A673 (cell line): ENCODE measurements around the gene LDB2. TPM values are rescaled to one million over a fixed set of nuclear protein-coding genes. Genes with fewer than 3 reads are reported as not detected.

Experiments used
- BruUV-seq: library from RNA; stranded (reverse); fragments of 400-500 nt; replicated peaks from 2 replicates; lab custom pipeline; 2021; lab: Mats Ljungman, UMichigan
- CTCF ChIA-PET: fragments of 300-600 bp; sonication (Branson Sonifier 250); formaldehyde crosslinking; loops from one replicate; lab custom pipeline; 2022; ENCODE audit warnings: antibody characterized with exemption; lab: Charles Lee
- POLR2A ChIA-PET: fragments of 300-600 bp; sonication (Branson Sonifier 250); formaldehyde crosslinking; loops from one replicate; lab custom pipeline; 2022; ENCODE audit warnings: antibody characterized with exemption; ENCODE audit not compliant: low non-redundant PET; lab: Charles Lee
- DNase-seq: peaks from one replicate; pipeline ENCODE4 v3.0.0-alpha.2; 2015; ENCODE audit warnings: low spot score
- H3K27ac ChIP-seq: fragments of 200-600 bp; sonication (generic); 2 replicates; pipeline ENCODE4 v1.5.1; 2016; ENCODE audit warnings: mixed run types, low read depth, mild to moderate bottlenecking, mixed read lengths, antibody characterized with exemption, low read length; ENCODE audit not compliant: poor library complexity, severe bottlenecking
- H3K27me3 ChIP-seq: fragments of 200-600 bp; sonication (generic); replicated peaks from 2 replicates; pipeline ENCODE4 v1.6.1; 2017; ENCODE audit warnings: mixed run types, low read depth, mild to moderate bottlenecking, mixed read lengths, antibody characterized with exemption, low read length; ENCODE audit not compliant: insufficient read depth, poor library complexity
- H3K36me3 ChIP-seq: fragments of 200-600 bp; sonication (generic); 2 replicates; pipeline ENCODE4 v1.6.1; 2016; ENCODE audit warnings: mixed run types, mild to moderate bottlenecking, mixed read lengths, antibody characterized with exemption, low read length; ENCODE audit not compliant: insufficient read depth, poor library complexity, severe bottlenecking
- H3K4me1 ChIP-seq: fragments of 200-600 bp; sonication (generic); 2 replicates; pipeline ENCODE4 v1.6.1; 2017; ENCODE audit warnings: mixed run types, mild to moderate bottlenecking, mixed read lengths, antibody characterized with exemption, low read length; ENCODE audit not compliant: insufficient read depth, poor library complexity, severe bottlenecking
- H3K4me3 ChIP-seq: fragments of 200-600 bp; sonication (generic); 2 replicates; pipeline ENCODE4 v1.5.1; 2016; ENCODE audit warnings: low read depth, mixed run types, mild to moderate bottlenecking, mixed read lengths, low read length; ENCODE audit not compliant: poor library complexity, severe bottlenecking
- H3K9me3 ChIP-seq: fragments of 200-600 bp; sonication (generic); 2 replicates; pipeline ENCODE4 v1.6.1; 2016; ENCODE audit warnings: mixed run types, low read depth, mild to moderate bottlenecking, mixed read lengths, antibody characterized with exemption, low read length; ENCODE audit not compliant: poor library complexity, severe bottlenecking
- EZH2 ChIP-seq: fragments of 200-600 bp; sonication (generic); IDR thresholded peaks from 2 replicates; pipeline ENCODE4 v1.6.1; 2017; ENCODE audit warnings: borderline replicate concordance, low read depth, mild to moderate bottlenecking, mixed read lengths, antibody characterized with exemption, low read length; ENCODE audit not compliant: poor library complexity, severe bottlenecking
- intact Hi-C: fragments of 100-400 bp; cut with micrococcal nuclease; formaldehyde crosslinking; loops from one replicate; pipeline ENCODE4 v1.10.0; 2022; ENCODE audit not compliant: unreplicated experiment
- total RNA-seq: library from RNA; stranded (reverse); gene quantifications from 2 replicates; pipeline ENCODE4 v1.2.3, GENCODE V29; 2021
- TF ChIP-seq, protein P1 (sequence below): fragments of 300-800, 200-600 bp; sonication (generic); conservative IDR thresholded peaks from 2 replicates; pipeline ENCODE4 v1.5.1; 2017; ENCODE audit warnings: low read depth, mild to moderate bottlenecking, antibody characterized with exemption, low read length, moderate library complexity, mixed read lengths

The LDB2 gene
- total RNA-seq, 1 experiment from 2014 or later = 47.4 TPM

DNA sequence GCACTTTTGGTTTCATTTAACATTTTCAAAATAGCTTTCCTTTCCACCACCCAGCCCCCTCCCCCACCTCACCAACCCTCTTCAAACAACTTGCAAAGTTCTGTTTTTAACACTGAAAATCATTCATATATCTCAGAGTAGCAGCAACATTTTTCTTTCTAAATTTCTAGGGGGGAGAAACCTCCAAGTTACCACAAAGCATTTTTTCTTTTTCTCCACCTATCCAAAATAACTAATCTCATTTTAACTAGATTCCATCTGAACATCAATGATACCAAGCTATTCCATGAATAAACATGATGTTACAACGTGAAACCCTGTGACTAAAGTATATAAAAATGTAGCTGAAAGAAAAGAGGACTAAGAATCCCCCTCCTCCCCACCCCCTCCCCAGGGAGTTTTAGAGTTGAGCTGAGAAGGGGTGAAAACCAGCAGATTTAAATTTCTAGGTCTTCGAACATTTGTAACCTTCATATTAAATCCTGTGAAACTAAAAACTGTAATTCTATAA lies 5.2 kb downstream of the LDB2 start:
- peak; percentile 81 for DNase-seq
- no TSS peak for BruUV-seq
- H3K4me1 ChIP-seq = peaks cover 40% of the 10 kb centered on the region
- H3K27me3 ChIP-seq = no peaks in the 10 kb centered on the region
- TF ChIP-seq EZH2 = no peak
- TF ChIP-seq, protein P1, sequence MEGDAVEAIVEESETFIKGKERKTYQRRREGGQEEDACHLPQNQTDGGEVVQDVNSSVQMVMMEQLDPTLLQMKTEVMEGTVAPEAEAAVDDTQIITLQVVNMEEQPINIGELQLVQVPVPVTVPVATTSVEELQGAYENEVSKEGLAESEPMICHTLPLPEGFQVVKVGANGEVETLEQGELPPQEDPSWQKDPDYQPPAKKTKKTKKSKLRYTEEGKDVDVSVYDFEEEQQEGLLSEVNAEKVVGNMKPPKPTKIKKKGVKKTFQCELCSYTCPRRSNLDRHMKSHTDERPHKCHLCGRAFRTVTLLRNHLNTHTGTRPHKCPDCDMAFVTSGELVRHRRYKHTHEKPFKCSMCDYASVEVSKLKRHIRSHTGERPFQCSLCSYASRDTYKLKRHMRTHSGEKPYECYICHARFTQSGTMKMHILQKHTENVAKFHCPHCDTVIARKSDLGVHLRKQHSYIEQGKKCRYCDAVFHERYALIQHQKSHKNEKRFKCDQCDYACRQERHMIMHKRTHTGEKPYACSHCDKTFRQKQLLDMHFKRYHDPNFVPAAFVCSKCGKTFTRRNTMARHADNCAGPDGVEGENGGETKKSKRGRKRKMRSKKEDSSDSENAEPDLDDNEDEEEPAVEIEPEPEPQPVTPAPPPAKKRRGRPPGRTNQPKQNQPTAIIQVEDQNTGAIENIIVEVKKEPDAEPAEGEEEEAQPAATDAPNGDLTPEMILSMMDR = no peak
- H3K36me3 ChIP-seq = peaks cover 4% of the 10 kb centered on the region
- ChIA-PET POLR2A (no interaction called here), CTCF (no interaction called here)
- no peaks in the 10 kb centered on the region for H3K9me3 ChIP-seq
- H3K27ac ChIP-seq = peak overlapping the region; percentile 88
- H3K4me3 ChIP-seq = peak overlapping the region; percentile 39
- intact Hi-C loops = loop anchor here (10.0 kb wide), 1 partner anchor 208 kb away; no protein-coding TSS in a partner anchor

DNA sequence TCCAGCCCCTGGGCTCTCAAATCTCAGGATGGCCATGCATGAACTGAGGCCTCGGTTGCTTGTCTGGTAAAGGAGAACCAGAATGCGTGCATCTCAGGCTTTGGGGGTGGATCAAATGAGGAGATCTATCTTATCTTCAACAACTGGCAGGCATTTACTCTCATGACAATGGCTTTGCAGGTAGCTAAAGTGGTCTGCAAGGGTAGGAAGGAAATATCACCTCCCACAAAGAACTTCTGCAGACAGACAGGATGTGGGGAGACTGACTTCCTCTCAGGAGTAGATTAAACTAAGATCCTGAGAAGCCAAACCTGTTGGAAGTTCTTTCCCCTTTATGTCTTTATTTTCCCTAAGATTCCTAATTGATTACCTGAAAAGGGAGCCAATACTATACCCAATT lies 7.8 kb downstream of the LDB2 start:
- peaks cover 36% of the 10 kb centered on the region for H3K4me1 ChIP-seq
- POLR2A ChIA-PET = no interaction called here

DNA sequence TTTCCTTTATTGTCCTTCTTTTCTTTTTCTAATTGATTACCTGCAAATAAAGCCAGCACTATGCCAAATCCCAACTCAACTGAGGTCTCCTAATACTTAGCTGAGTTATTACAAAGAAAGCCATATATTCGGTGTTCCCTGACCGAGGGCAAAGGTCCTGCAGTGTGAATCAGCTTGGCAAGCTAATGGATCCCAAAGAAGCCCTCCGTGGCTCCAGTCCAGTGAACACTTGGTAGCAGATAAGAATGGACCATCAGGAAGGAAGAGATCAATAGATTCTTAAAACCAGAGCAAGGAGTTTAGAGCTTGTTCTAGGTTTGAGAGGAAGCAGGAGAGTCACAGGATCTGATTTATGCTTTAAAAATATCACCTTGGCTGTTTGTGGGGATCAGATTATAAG lies 8.5 kb downstream of the LDB2 start:
- no TSS peak for BruUV-seq
- TF ChIP-seq, protein P1 = no peak
- TF ChIP-seq EZH2 = no peak
- Histone ChIP-seq H3K4me3 (no peak overlapping the region), H3K27ac (no peak overlapping the region), H3K4me1 (peaks cover 29% of the 10 kb centered on the region), H3K9me3 (no peaks in the 10 kb centered on the region), H3K27me3 (no peaks in the 10 kb centered on the region), H3K36me3 (peaks cover 10% of the 10 kb centered on the region)
- POLR2A ChIA-PET = no interaction called here
- CTCF ChIA-PET = no interaction called here
- intact Hi-C loops = loop anchor here (10.0 kb wide), 1 partner anchor 205 kb away; no protein-coding TSS in a partner anchor
- DNase-seq = no peak

More for the DNA sequence above, 7.8 kb downstream of the LDB2 start:
- Histone ChIP-seq H3K4me3 (no peak overlapping the region), H3K36me3 (peaks cover 10% of the 10 kb centered on the region), H3K27me3 (no peaks in the 10 kb centered on the region), H3K27ac (no peak overlapping the region), H3K9me3 (no peaks in the 10 kb centered on the region)
- BruUV-seq = no TSS peak
- intact Hi-C loops = loop anchor here (10.0 kb wide), 1 partner anchor 206 kb away; no protein-coding TSS in a partner anchor
- TF ChIP-seq, protein P1 = no peak
- no peak for TF ChIP-seq EZH2
- CTCF ChIA-PET = no interaction called here
- DNase-seq = no peak
